Muscle of back (tissue), 11 donors: ENCODE measurements around the gene ITPKC. TPM values are rescaled to one million over a fixed set of nuclear protein-coding genes. Genes with fewer than 3 reads are reported as not detected.

ENCODE experiments used
- DNase-seq, 3 donors: peaks; one replicate each; pipeline versions ENCODE4 v3.0.0 to v3.0.0-alpha.2; 2013
- polyA plus RNA-seq, 10 donors: library from polyadenylated mRNA; unstranded; fragments of 120-200 nt; gene quantifications; one replicate each; pipeline ENCODE4 v1.2.1, GENCODE V29; 2013; ENCODE audit not compliant: insufficient read length in 10 of 10

The ITPKC gene
- polyA plus RNA-seq, 10 donors: 7.9 to 11.6 (median 10.0) TPM

DNA sequence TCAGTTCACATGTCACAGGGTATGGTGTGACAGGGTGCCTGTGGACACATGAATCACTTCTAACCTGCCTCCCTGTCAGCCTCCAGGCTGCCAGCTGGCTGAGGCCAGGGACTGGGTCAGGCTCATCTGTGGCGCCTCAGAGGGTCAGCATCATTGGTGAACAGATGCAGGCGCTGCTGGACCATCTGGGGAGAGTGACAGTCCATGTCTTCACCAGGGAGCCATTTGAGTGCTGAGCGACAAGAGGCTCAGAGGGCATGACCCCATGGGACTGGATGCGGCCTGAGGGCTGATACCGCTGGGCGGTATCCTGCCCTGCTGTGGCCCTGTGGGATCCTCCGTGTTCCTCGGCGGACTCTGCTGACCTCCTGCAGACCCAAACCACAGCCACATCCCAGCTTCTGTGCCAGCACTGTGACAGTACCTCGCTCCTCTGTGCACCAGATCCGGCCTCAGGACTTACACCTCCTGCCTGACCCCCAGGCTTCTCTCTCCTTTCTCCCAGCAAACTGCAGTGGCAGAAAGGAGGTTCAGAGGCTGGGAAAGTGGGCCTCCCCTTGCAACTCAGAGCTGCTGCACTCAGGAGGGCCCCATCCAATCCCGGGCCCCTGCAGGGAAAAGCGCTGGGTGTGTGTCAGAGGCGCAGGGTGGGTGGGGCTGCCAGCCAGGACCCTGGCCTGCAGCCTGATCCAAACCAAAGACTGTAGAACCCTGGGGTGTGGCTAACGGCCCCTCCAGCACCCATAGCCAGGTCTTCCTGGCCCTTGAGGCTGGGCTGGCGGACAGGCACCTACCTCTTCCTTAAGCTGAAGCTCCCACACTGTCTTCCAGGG is 23.2 kb downstream of the ITPKC start:
- no peak for DNase-seq

DNA sequence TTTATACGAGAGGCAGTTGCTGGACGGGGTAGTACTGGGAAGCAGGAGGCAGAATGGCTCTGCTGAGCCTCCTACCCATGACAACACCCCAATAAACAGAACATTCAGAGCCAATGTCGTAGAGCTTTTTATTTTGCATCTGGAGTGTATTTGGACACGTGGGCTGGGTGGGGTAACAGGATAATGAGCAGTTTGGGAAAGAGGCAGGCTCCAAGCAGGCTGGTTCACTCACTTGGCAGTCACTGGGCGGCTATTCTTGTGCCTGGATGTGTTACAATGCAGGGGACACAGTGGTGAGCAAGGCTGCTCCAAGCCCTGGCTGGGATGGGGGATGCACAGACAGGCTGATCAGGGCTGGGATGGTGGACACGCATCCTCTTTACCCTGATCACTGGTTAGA is 23.8 kb downstream of the ITPKC start:
- DNase-seq: peak in 2 of 3 donors; percentile 59 to 69

DNA sequence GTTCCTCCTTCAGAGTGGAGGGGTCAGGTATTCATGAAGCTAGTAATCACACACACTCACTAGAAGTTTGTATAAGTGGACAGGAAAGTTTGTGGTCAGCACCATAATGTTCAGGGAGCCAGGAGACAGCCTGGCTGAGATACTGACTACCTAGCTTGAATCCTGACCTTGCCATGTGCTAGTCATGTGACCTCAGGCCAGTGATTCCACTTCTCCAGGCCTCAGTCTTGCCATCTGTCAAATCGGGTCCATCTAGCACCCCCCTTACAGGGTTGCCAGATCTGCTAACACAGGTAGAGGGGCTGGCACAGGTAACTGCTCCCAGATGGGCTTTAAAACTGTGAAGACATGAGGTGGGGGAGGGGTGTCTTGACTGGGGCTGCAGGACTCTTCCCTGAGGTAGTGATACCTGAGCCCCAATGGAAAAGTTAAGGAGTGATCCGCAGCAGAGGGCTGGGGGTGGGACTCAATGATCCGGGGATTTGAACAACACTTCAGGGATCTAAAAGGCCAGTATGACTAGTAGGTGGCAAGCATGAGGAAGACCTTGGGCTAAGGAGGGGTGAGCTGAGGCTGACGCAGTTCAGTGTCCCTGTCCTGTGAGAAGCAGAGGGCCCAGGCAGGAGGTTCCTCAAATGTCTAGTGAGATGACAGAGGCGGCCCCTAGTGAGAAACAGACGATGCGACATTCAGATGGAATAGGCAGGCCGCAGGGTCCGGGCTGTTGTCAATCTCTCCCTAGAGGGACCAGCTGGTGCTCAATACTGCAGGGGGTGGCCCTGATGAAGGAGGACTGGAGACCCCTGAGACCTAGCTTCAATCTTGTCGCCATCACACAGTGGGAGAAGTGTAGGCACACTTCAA is 24.8 kb downstream of the ITPKC start:
- no peak for DNase-seq

DNA sequence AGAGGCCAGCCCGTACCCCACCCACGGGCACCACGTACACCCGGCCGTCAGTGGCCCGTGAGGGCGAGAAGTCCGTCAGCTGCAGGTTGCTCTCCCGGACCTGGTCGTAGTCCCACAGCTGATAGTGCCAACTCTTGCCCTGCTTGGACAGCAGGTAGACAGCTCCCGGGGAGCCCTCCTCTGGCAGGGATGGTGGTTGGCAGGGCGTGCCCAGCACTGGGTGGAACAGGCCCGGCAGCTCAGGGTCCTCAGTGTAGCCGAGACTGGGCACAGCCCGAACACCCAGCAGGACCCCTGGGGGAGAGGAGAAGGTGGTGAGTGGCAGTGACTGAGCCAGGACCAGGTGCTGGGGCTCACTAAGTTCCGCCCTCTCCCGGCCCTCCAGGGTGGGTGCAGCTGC is 25.6 kb downstream of the ITPKC start:
- no peak for DNase-seq

DNA sequence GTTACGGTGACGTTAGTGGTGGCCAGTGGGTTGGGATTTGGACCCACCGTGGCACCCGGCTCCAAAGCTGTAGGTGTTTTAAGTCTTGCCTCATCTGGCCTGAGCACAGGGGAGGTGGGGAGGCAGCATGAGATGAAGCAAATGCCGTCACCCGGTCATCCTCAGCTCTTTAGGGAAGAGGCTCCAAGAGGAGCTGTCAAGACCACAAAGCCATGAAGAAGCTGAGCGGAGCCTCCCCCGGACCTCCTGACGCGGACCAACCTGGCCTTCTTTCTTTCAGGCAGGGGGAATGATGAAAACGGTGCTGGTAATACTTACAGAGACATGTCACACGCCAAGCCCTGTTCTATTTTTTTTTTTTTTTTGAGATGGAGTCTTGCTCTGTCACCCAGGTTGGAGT is 26.0 kb downstream of the ITPKC start:
- DNase-seq: no peak

DNA sequence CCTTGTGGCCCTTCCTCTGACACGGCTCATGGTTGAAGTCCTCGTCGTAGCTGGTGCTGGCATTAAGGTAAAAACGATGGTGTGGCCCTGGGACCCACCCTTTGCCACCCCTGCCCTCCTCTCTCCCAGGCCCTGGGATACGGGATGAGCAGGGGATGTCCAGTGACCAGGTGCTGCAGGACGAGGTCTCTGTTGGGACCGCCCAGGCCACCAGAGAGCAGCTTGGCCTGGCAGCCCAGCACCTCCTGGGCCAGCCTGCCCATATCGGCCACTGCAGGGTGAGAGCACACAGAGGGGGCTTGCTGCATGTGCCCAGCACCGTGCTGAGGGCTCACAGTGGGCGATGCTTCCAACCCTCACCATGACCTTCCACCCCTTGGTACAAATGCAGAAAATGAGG is 27.0 kb downstream of the ITPKC start:
- no peak for DNase-seq

DNA sequence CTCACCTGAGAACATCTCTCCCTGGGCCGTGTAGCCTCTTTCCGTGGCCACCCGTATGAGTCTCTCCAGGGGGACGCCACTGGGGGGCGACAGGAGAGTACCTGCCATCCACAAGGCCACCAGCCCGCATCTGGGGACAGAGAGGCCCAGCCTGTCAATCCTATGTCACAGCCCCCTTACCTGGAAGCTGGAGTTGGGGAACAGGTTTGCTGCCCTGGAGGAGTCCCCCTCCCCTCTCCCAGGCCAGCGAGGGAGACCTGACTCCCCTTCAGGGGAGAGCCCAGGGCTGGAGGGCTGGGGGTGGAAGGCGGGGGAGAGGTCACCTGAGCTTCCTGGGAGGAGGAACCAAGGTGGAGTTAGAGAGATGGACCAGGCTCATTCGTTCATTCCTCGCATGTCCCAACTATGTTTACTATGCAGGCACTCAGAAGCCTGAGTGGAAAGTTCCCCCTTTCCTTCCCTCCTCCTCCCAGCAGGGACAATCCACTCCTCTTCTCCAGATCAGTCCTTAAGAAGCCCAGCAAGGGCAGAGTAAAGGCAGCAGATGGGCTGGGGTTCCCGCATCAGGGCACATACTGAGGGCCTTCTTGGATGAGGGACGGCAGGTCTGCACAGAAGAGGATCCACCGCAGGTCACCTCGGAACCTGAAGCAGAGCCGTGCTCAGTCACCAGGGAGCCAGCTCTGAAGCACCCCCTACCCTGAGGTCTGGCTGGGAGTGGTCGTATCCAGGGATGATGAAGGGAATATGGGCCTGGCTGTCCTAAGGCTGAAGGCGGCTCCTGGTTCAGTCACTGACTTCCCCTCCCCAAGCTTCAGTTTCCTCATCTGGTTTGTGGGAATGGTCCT is 27.9 kb downstream of the ITPKC start:
- no peak for DNase-seq

DNA sequence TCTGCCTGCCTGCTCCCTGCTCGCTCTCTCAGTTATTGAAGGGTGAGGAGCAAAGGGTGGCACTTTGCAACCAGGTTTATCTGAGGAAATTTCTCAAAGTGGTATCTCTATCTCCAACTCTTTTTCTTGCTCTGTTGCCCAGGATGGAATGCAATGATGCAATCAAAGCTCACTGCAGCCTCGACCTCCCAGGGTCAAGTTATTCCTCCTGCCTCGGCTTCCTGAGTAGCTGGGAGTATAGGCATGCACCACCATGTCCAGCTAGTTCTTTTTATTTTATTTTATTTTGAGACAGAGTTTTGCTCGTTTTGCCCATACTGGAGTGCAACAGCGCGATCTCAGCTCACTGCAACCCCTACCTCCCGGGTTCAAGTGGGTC is 28.5 kb downstream of the ITPKC start:
- DNase-seq: no peak

DNA sequence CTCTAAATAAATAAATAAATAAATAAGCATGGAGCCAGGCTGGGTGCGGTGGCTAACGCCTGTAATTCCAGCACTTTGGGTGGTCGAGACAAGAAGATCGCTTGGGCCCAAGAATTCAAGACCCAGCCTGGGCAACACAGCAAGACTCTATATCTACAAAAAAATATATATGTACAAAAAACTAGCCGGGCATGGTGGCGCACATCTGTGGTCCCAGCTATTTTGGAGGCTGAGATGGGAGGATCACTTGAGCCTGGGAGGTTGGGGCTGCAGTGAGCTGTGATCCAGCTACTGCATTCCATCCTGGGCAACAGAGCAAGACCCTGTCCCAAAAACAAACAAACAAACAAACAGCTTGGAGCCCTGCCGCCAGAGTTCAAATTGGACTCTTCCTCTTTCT is 30.6 kb downstream of the ITPKC start:
- DNase-seq: no peak

DNA sequence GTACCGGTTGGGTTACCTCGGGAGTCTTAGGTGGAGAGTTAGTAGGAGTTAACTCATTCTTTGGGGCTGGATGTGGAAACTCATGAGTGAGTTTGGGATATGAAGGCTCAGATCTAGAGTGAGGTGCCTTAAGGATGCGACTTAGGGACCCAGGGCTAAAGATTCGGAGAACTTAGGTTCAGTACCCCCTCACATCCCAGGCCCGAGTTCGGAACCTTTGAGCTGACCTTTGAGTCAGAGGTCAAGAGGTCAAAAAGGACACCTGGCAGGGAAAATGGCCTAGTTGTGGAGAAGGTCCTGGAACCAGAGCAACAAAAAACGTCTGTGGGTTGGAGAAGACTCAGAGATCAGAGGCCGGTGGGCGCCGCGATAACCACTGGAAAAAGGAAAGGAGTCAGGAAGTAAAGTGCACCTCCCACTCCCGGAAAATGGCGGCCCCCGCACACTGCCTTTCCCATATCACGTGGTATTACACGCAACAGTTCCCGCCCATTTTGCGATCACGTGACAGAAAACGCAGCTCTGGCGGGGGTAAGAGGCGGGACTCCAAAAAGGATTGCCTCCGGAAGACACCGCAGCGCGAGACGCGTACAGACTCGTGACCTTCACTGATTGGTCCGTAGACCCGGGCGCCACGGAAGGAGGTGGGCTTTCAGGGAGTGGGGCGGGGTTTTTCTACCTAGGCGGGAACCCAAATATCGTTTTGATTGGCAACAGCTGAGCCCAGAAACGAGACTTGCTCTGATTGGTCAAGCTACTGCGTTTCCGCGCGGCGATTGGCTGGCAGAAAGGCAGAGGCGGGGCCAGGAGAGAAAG is 33.4 kb downstream of the ITPKC start, which contains the start of gene ACTMAP:
ACTMAP (minus strand) TSS at position 420 of the 816 bp plus-strand sequence. CDS start 674 bp downstream, outside the sequence.
- DNase-seq: peak; percentile 100

DNA sequence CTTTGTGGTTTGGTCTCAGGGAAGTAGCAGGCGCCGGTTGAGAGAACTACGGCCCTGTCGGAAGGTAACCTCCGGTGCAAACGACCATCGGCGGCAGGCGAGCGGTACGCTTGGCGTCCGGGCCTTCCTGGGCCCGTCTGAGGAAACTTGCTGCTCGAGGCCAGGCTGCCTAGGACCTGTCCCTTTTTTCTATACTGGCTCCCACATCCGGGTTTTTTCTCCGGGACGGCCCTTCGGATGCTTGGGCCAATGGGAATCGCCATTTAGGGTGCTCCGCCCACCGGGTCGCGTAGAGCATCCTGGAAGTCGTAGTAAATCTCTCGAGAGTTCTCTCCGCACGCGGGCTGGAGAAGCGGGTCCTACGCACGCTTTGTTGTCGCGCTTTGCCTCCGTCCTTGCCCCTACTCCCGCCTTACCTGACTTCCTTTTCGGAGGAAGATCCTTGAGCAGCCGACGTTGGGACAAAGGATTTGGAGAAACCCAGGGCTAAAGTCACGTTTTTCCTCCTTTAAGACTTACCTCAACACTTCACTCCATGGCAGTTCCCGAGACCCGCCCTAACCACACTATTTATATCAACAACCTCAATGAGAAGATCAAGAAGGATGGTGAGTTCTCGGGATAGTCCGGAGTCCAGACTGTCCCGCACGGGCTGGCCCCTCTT is 34.1 kb downstream of the ITPKC start, which contains the start of gene SNRPA:
SNRPA (plus strand) TSS at position 330 of the 664 bp plus-strand sequence; CDS start at position 536, 206 bp downstream.
- peak; percentile 98 to 100 (median 98) for DNase-seq

DNA sequence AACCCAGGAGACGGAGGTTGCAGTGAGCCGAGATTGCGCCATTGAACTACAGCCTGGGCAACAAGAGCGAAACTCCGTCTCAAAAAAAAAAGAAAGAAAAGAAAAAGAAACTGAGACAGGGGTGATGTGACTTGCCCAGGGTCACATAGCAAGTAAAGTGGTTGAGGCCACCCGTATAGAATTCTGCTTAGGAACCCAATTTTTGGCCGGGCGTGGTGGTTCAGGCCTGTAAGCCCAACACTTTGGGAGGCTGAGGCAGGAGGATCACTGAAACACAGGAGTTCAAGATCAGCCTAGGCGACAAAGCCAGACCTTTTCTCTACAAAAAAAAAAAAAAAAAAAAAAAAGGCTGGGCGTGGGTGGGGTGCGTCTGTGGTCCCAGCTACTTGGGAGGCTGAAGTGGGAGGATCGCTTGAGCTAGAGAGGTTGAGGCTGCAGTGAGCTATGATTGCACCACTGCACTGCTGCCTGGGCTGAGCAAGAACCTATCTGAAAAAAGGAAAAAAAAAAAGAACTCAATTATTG is 35.4 kb downstream of the ITPKC start:
- no peak for DNase-seq

DNA sequence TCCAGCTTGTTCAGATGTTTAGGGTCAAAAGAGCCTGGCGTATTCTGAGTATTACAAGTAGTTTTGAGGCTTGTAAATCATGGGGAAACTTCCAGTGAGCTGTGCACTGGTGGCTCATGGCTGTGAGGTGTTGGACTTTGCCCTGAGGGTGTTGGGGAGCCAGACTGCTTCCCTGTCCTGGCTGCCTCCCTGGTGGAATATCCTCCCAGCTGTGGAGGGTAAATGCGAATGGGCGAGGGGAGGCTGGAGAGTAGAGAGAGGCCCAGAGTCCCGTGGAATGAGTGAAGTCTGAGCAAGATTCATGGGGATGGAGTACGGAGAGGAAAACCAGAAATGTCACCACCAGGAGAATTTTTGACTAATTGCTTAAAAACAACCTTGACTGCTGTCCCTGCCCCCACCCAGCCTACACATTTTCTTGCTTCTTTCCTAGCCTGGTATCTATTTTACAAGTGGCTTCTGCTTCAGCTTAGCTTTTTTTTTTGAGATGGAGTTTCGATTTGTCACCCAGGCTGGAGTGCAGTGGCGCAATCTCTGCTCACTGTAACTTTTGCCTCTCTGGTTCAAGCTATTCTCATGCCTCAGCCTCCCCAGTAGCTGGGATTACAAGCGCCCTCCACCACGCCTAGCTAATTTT is 37.8 kb downstream of the ITPKC start:
- no peak for DNase-seq

DNA sequence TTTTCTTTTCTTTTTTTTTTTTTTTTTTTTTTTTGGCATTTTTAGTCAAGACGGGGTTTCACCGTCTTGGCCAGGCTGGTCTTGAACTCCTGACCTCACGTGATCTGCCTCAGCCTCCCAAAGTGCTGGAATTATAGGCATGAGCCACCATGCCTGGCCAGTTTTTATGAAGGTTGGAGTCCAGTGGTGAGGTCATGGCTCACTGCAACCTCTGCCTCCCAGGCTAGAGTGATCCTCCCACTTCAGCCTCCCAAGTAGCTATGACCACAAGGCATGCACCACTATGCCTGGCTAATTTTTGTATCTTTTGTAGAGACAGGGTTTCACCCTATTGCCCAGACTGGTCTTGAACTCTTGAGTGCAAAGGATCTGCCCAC is 38.3 kb downstream of the ITPKC start:
- no peak for DNase-seq

DNA sequence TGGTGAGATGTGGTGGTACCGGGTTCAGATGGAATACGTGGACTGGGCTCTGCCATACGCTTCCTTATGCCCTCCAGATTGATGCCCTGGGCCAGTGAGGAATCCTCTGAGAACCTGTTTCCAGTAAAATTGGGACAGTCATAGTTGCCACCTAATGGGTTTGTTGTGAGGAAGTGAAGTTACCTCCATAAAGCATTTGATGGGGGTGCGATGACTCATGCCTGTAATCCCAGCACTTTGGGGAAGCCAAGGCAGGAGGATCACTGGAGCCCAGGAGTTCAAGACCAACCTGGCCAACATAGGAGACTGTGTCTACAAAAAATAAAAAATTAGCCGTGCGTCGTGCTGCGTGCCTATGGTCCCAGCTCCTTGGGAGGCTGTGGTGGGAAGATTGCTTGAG is 38.9 kb downstream of the ITPKC start:
- no peak for DNase-seq

DNA sequence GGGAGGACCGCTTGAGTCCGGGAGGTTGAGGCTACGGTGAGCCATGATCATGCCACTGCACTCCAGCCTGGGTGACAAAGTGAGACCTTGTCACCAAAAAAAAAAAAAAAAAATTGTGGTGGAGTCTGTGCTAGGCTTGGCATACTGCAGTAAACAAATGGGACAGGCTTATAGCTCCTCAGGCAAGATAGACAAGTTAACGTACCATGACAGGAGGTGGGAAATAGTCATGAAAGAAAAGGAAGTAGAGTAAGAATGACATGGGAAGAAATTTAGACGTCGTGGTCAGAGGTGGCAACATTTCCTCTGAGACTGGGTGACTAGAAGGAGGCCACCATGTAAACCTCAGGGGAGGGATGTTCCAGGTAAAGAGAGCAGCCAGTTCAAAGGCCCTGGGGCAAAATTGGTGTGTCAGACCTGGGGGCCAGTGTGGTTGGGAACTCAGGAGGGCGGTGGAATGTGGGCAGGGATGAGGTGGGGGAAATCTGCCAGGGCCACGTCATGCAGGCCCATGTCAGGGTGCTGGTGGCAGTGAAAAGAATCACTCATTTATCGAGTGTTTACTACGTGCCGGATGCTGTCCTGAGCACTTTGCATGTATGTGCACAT is 39.7 kb downstream of the ITPKC start:
- no peak for DNase-seq

DNA sequence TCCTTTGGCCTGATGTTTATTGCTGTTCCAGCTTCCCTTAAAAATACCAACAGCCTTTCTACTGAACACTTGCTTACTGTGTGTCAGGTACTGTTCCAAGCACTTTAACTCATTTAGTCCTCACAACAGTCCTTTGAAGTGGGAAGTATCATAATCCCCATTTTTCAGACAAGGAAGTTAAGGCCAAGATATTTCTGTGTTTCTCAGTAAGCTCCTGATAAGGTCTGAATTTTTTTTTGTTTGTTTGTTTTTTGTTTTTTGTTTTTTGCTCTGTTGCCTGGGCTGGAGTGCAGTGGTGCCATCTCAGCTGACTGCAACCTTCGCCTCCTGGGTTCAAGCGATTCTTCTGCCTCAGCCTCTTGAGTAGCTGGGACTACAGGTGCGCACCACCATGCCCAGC is 41.6 kb downstream of the ITPKC start:
- no peak for DNase-seq

DNA sequence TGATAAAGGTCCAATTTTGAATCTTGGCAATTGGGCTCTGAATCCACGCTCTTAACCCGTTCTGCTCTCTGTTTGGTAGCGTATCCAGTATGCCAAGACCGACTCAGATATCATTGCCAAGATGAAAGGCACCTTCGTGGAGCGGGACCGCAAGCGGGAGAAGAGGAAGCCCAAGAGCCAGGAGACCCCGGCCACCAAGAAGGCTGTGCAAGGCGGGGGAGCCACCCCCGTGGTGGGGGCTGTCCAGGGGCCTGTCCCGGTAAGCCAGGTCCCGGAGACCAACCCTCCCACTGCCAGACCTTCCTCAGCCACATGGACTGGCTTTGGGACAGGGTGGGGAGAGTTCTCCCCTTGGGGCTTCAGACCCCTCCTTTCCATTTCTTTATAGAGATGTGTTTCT is 42.4 kb downstream of the ITPKC start:
- no peak for DNase-seq
